Pancreas (tissue), 10 donors: Measurements from ENCODE around the gene SGK1. TPM values are rescaled to one million over a fixed set of nuclear protein-coding genes. Genes with fewer than 3 reads are reported as not detected.
"Not testable (repeated sequence)": the region's sequence is repeated elsewhere in the genome, so short reads cannot be mapped to it uniquely, and the experiment has no call there.

Experiments
- ATAC-seq, 4 donors: fragments of 200-7000 bp; cut with Tn5 transposase; one replicate each; pipeline versions ENCODE4 v1.8.0 to v1.9.1; 2020; ENCODE audit warnings: mild to moderate bottlenecking in 4 of 4, moderate library complexity in 4 of 4
- DNase-seq, 6 donors: peaks; one replicate each; pipeline ENCODE4 v3.0.0-alpha.2; 2020
- FAIRE-seq: peaks from 2 replicates; lab custom pipeline; 2012; peaks lifted over from hg19 to GRCh38; lab: Jason Lieb, UNC
- H3K27ac ChIP-seq, 4 donors: fragments of 200-600 bp; sonication (generic); 1 replicate in 3 of 4; 2 replicates in 1 of 4; pipeline versions ENCODE4 v1.5.0 to v1.8.0; 2020
- H3K27me3 ChIP-seq, 4 donors: fragments of 200-600 bp; one replicate each; pipeline ENCODE4 v1.8.0; 2021
- H3K36me3 ChIP-seq, 3 donors: fragments of 200-600 bp; sonication (generic) in 1 of 3; one replicate each; pipeline versions ENCODE4 v1.5.0 to v1.8.0; 2020 to 2021
- H3K4me1 ChIP-seq, 3 donors: fragments of 200-600 bp; one replicate each; pipeline ENCODE4 v1.8.0; 2021
- H3K4me3 ChIP-seq, 4 donors: fragments of 200-600 bp; sonication (generic) in 2 of 4; one replicate each; pipeline versions ENCODE4 v1.5.0 to v1.8.0; 2020 to 2021
- H3K9me3 ChIP-seq, 4 donors: fragments of 200-600 bp; one replicate each; pipeline ENCODE4 v1.8.0; 2021
- WGBS, 2 donors: extraction: QIAGEN DNeasy Blood & Tissue Kit; methylation state at CpG; one replicate each; pipeline ENCODE4 v1.1.7; 2013; 5-methylcytosine and 5-hydroxymethylcytosine counted together
- intact Hi-C, 3 donors: fragments of 100-400 bp; cut with DNase I; formaldehyde crosslinking; loops; one replicate each; pipeline versions ENCODE4 v1.11.1 to v1.14.2; 2022
- polyA plus RNA-seq, 2 donors: library from polyadenylated mRNA; stranded (reverse); fragments of 200-250 nt; gene quantifications; one replicate each; pipeline ENCODE4 v1.2.3, GENCODE V29; 2013
- total RNA-seq, 6 donors: library from RNA; stranded (reverse); fragmentation: NEBNext Ultra II Directional in 4 of 6; extraction: Animal tissue kit (Norgen Biotek cat#: 25700) in 4 of 6; gene quantifications; one replicate each; pipeline versions ENCODE4 v1.2.1 to v1.2.4, GENCODE V29; 2021 to 2023
- TF ChIP-seq, protein P1 (sequence below), 4 donors: fragments of 200-600 bp; sonication (generic) in 3 of 4; IDR thresholded peaks; one replicate each; pipeline versions ENCODE4 v1.5.0 to v1.8.0; 2021; ENCODE audit warnings: antibody characterized with exemption in 4 of 4
- donor health status: healthy with polysubstance abuse.
- donor health status: DM: no; HTN: no; CAD: no; lungs with moderate emphysema.
- donor health status: DM: no; HTN: no; CAD: no.
- donor health status: control.
- donor health status: control.
- donor health status: Bipolar disorder and iron deficiency.
- donor health status: DM: yes; HTN: yes; CAD: no.
- donor health status: DM: no; HTN: no; CAD: no.
- donor health status: DM: no; HTN: no; CAD: no.
- donor health status: DM: yes; HTN: yes; CAD: no.

Gene SGK1
- total and polyA plus RNA-seq, 8 donors, result 56.8 to 189 (median 95.4) TPM

DNA sequence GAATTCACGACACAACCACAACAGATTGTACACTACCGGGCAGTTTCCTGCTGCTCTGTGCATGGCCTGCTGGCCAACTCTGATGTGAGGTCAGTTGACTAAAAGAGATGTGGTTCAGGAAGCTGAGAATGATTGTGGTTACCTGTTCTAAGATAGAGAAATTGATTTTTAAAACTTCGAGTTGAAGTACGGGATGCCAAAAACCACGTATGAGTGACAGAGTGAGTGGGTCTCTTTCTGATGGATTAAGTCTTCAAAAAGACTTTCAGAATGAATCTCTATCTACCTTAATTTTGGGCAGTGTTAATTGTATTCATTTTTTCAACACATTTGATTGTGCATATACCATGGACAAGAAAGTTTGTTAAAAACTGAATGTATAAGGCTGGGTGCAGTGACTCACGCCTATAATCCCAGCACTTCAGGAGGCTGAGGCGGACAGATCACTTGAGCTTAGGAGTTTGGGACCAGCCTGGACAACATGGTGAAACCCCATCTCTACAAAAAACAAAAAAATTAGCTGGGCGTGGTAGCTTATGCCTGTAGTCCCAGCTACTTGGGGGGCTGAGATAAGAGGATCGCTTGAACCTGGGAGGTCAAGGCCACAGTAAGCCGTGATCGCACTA, 121.2 kb downstream of the SGK1 start:
- Histone ChIP-seq H3K4me3 (no peak overlapping the region), H3K27me3 (no peaks in the 10 kb centered on the region), H3K36me3 (no peaks in the 10 kb centered on the region), H3K27ac (peak overlapping the region in 1 of 4 donors; percentile 2), H3K9me3 (no peaks in the 10 kb centered on the region), H3K4me1 (peaks cover 17 to 34% (median 17%) of the 10 kb centered on the region in 3 donors)
- DNase-seq, result no peak
- TF ChIP-seq, protein P1, sequence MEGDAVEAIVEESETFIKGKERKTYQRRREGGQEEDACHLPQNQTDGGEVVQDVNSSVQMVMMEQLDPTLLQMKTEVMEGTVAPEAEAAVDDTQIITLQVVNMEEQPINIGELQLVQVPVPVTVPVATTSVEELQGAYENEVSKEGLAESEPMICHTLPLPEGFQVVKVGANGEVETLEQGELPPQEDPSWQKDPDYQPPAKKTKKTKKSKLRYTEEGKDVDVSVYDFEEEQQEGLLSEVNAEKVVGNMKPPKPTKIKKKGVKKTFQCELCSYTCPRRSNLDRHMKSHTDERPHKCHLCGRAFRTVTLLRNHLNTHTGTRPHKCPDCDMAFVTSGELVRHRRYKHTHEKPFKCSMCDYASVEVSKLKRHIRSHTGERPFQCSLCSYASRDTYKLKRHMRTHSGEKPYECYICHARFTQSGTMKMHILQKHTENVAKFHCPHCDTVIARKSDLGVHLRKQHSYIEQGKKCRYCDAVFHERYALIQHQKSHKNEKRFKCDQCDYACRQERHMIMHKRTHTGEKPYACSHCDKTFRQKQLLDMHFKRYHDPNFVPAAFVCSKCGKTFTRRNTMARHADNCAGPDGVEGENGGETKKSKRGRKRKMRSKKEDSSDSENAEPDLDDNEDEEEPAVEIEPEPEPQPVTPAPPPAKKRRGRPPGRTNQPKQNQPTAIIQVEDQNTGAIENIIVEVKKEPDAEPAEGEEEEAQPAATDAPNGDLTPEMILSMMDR (IDR thresholded peaks at IDR 0.05), result no peak
- intact Hi-C loops, result no loop called here
- ATAC-seq, result peak in 1 of 4 donors; percentile 26
- no peak for FAIRE-seq
- WGBS, 2 donors, result 69 to 76% methylated on average over 11 of the region's 11 CpGs

DNA sequence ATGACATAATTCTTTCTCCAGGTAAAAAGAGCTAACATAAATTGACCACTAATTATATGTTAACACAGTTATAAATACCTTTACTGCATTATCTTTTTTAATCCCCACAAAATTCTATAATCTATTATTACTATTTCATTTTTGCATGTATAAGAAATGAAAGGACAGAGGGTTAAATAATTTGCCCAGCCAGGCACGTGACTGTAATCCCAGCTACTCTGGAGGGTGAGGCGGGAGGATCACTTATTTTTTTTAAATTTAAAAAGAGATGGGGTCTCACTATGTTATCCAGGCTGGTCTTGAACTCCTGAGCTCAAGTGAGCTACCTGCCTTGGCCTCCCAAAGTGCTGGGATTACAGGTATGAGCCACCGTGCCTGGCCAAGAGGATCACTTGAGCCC, 121.9 kb downstream of the SGK1 start:
- no peak for DNase-seq
- TF ChIP-seq, protein P1 (IDR thresholded peaks at IDR 0.05), result no peak
- peak overlapping the region in 2 of 4 donors; percentile 2 to 16 for H3K27ac ChIP-seq
- H3K27me3 ChIP-seq, result no peaks in the 10 kb centered on the region
- no peak overlapping the region for H3K4me3 ChIP-seq
- no peak for ATAC-seq
- intact Hi-C loops, result no loop called here
- H3K9me3 ChIP-seq, result no peaks in the 10 kb centered on the region
- no peak for FAIRE-seq
- 77 to 83% methylated on average over 3 of the region's 3 CpGs for WGBS, 2 donors
- H3K4me1 ChIP-seq, result peaks cover 16 to 30% (median 16%) of the 10 kb centered on the region in 3 donors
- H3K36me3 ChIP-seq, result no peaks in the 10 kb centered on the region

DNA sequence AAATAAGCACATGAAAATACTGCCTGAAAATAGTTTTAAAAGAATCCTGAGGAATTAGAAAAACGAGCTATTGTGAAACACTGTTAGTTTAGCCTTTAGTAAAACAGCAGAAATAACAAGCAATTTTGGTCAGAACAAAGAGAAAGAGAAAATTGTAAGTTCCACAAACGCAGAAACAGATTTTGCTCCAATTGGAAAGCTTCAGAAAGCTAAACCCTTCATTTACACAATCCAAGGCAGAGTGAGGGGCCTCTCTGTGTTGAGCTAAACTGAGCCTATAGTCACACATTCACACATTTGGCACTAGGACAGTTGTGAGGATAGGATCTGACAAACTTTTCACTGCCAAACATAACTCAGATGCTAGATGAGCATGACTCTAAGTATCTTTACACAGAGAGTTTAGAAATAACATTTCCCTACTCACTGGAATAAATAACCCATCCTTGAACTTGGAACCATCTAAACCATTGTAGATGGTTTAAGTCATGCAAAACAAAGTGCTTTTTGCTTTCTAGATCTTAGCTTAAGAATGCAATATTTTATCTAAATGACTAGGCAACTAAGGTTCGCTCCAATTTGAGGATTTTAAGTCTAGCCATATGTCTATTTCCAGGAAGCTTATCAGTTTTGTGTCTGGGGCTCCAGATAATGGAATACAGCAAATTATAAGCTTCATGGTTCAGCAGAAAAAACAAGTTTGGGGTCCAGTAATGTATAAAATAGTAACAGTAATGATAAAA, 122.6 kb downstream of the SGK1 start:
- Histone ChIP-seq H3K4me1 (peaks cover 10 to 24% (median 10%) of the 10 kb centered on the region in 3 donors), H3K36me3 (no peaks in the 10 kb centered on the region), H3K27me3 (no peaks in the 10 kb centered on the region), H3K27ac (peak overlapping the region in 1 of 4 donors; percentile 16), H3K4me3 (no peak overlapping the region), H3K9me3 (no peaks in the 10 kb centered on the region)
- intact Hi-C loops, result no loop called here
- ATAC-seq (no peak), DNase-seq (no peak), FAIRE-seq (no peak)
- WGBS, 2 donors, result 56 to 57% methylated on average over 3 of the region's 3 CpGs
- TF ChIP-seq, protein P1 (IDR thresholded peaks at IDR 0.05), result no peak

DNA sequence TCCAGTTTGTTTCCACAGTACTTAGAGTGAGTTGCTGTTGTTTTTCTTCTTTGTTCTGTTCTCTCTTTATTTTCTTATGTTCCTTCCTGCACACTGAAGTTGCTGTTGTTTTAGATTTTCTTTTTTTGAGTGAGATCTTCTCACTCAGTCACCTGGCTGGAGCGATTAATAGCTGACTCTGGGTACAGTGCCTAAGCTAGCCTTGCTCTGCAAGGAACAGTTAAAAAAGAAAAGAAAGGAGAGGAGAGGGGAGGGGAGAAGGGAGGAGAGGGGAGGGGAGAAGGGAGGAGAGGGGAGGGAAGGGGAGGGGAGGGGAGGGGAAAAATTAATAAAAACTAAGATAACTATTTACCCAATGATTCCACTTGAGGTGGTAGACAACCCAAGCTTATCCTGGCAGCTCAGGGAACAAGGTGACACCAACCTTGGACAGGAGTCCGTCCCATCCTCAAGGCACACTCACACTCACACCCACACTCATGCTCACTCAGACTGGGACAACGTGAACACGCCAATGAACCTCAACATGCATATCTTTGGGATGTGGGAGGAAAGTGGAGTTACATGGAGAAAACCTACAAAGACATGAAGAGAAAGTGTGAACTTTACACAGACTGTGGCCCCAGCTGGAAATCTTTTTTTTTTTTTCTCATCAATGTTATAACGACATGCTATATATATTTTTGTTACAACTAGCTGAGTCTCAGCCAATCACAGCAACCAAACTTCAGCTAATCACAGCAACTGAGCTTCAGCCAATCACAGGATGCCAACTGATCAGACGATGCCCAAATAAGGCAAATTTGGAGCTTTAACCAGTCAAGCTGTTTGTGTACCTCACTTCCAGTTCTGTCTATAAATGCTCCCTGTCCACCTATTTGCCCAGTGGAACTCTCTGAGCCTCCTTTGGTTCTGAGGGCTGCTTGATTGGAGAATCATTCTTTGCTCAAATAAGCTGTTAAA, 124.1 kb downstream of the SGK1 start:
- no peaks in the 10 kb centered on the region for H3K27me3 ChIP-seq
- H3K9me3 ChIP-seq, result no peaks in the 10 kb centered on the region
- TF ChIP-seq, protein P1 (IDR thresholded peaks at IDR 0.05), result no peak
- H3K4me1 ChIP-seq, result peaks cover 0 to 12% (median 5%) of the 10 kb centered on the region in 3 donors
- no peaks in the 10 kb centered on the region for H3K36me3 ChIP-seq
- ATAC-seq (no peak), DNase-seq (no peak), FAIRE-seq (no peak)
- intact Hi-C loops, result no loop called here
- H3K4me3 ChIP-seq, result no peak overlapping the region
- 91 to 95% methylated on average over 6 of the region's 6 CpGs for WGBS, 2 donors
- no peak overlapping the region for H3K27ac ChIP-seq

DNA sequence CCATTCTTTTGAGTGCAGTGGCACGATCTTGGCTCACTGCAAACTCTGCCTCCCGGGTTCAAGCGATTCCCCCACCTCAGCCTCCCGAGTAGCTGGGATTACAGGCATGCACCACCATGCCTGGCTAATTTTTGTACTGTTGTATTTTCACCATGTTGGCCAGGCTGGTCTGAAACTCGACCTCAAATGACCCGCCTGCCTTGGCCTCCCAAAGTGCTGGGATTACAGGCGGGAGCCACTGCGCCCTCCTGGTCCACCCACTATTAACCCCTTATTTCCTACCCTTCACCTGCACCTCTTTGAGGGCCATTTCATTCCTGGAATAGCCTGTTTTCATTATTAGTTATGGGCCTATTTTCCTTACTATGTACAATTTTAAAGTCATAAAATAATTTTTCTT, 125.3 kb downstream of the SGK1 start:
- FAIRE-seq, H3K4me1 ChIP-seq, H3K27ac ChIP-seq, H3K27me3 ChIP-seq, intact Hi-C loops, ATAC-seq, H3K9me3 ChIP-seq, H3K4me3 ChIP-seq, H3K36me3 ChIP-seq, DNase-seq: not testable (repeated sequence)
- 81 to 88% methylated on average over 8 of the region's 8 CpGs for WGBS, 2 donors
